GM19463 (cell line): Measurements from ENCODE around the gene TP73.

Source experiments
- ATAC-seq: cut with Tn5 transposase; IDR thresholded peaks from one replicate; pipeline ENCODE4 v1.9.1; 2021; ENCODE audit warnings: mild to moderate bottlenecking, moderate library complexity; ENCODE audit not compliant: unreplicated experiment

Gene TP73

GRCh38 chr1:3776231-3776961 lies 124.1 kb downstream of the TP73 start:
- no peak for ATAC-seq

- ATAC-seq: no peak
Observed at GRCh38 chr1:3777078-3777547, 124.8 kb downstream of the TP73 start.

GRCh38 chr1:3777647-3778589 lies 125.6 kb downstream of the TP73 start:
- no peak for ATAC-seq

GRCh38 chr1:3778590-3779264 lies 126.4 kb downstream of the TP73 start:
- no peak for ATAC-seq

- ATAC-seq: no peak
Observed at GRCh38 chr1:3779265-3779911, 127.1 kb downstream of the TP73 start.

GRCh38 chr1:3779912-3780416 lies 127.6 kb downstream of the TP73 start:
- ATAC-seq: no peak

GRCh38 chr1:3780901-3781300 lies 128.6 kb downstream of the TP73 start:
- no peak for ATAC-seq

- no peak for ATAC-seq
Observed at GRCh38 chr1:3783651-3784474, 131.5 kb downstream of the TP73 start.

- ATAC-seq: no peak
Observed at GRCh38 chr1:3785045-3785444, 132.7 kb downstream of the TP73 start.

- no peak for ATAC-seq
Observed at GRCh38 chr1:3785456-3786157, 133.3 kb downstream of the TP73 start.
